ENCODE measurements around the gene SEMA3B.

The SEMA3B gene

DNA sequence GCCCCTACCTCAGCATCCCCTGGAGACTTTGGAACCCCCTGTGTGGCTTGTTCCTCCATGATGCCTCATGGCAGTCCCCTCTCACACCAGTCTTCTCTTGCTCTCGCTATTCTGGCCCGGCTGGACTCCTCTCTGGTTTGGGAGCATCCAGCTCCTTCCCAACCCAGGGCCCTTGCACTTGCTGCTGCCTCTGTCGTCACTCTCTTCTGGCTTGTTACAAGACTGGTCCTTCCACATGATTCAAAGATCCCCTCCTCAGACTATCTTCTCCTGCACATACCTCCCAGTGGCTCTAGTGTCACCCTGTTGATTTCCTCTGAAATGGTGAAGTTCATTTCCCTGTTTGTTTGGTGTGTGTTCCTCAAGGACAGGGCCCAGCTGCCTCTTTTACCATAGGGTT is 39.5 kb upstream of the SEMA3B start:
- Histone ChIP-seq H3K4me3 (ENCODE audit: low read length) (no peak overlapping the region), H3K9ac (ENCODE audit: low read length) (no peak overlapping the region), H2AFZ (ENCODE audit: low read length) (no peak overlapping the region), H3K9me2 (replicated peaks; ENCODE audit: insufficient read depth, low read length) (no peaks in the 10 kb centered on the region), H3K4me2 (ENCODE audit: low read depth, low read length) (no peak overlapping the region), H3K4me1 (ENCODE audit: low read length) (peaks cover 8% of the 10 kb centered on the region), H3K27ac (ENCODE audit: low read length) (no peak overlapping the region), H3K79me2 (ENCODE audit: low read length) (0 out of 2 replicates have a peak, but pooled peaks cover 9% of the 10 kb centered on the region), H3K36me3 (replicated peaks; ENCODE audit: insufficient read depth, low read length) (no peaks in the 10 kb centered on the region), H3F3A (ENCODE audit: insufficient read depth, low read length) (peaks cover 5% of the 10 kb centered on the region; the same call in 1 of the 2 replicates), H4K20me1 (ENCODE audit: insufficient read depth, low read length) (no peaks in the 10 kb centered on the region), H3K27me3 (replicated peaks; ENCODE audit: insufficient read depth, low read length) (peaks cover 10% of the 10 kb centered on the region), H3K9me3 (replicated peaks; ENCODE audit: insufficient read depth, low read length) (no peaks in the 10 kb centered on the region)
- DNase-seq, result no peak
- TF ChIP-seq EZH2phosphoT487 (IDR thresholded peaks at IDR 0.05; ENCODE audit: low read length) (no peak), CTCF (IDR thresholded peaks at IDR 0.05; ENCODE audit: low read length) (no peak), EZH2 (optimal IDR thresholded peaks at IDR 0.05; ENCODE audit: low read depth, low read length) (no peak)

GRCh38 chr3:50230104-50230793 is 38.7 kb upstream of the SEMA3B start:
- Histone ChIP-seq H3K4me1 (ENCODE audit: low read length) (peaks cover 8% of the 10 kb centered on the region), H3K9ac (ENCODE audit: low read length) (no peak overlapping the region), H4K20me1 (ENCODE audit: insufficient read depth, low read length) (no peaks in the 10 kb centered on the region), H3K4me2 (ENCODE audit: low read depth, low read length) (no peak overlapping the region), H3K27me3 (replicated peaks; ENCODE audit: insufficient read depth, low read length) (peaks cover 4% of the 10 kb centered on the region; the same call in 1 of the 2 replicates), H3F3A (ENCODE audit: insufficient read depth, low read length) (peaks cover 5% of the 10 kb centered on the region; the same call in 1 of the 2 replicates), H3K9me2 (replicated peaks; ENCODE audit: insufficient read depth, low read length) (no peaks in the 10 kb centered on the region), H3K27ac (ENCODE audit: low read length) (no peak overlapping the region), H3K36me3 (replicated peaks; ENCODE audit: insufficient read depth, low read length) (no peaks in the 10 kb centered on the region), H3K9me3 (replicated peaks; ENCODE audit: insufficient read depth, low read length) (no peaks in the 10 kb centered on the region), H2AFZ (ENCODE audit: low read length) (no peak overlapping the region), H3K4me3 (ENCODE audit: low read length) (no peak overlapping the region), H3K79me2 (ENCODE audit: low read length) (0 out of 2 replicates have a peak, but pooled peaks cover 9% of the 10 kb centered on the region)
- no peak for DNase-seq
- TF ChIP-seq EZH2 (optimal IDR thresholded peaks at IDR 0.05; ENCODE audit: low read depth, low read length) (no peak), EZH2phosphoT487 (IDR thresholded peaks at IDR 0.05; ENCODE audit: low read length) (no peak), CTCF (IDR thresholded peaks at IDR 0.05; ENCODE audit: low read length) (no peak)

GRCh38 chr3:50230794-50231125 is 38.2 kb upstream of the SEMA3B start:
- H3K9ac ChIP-seq (ENCODE audit: low read length), result no peak overlapping the region
- H3K27me3 ChIP-seq (replicated peaks; ENCODE audit: insufficient read depth, low read length), result no peaks in the 10 kb centered on the region
- H3K9me3 ChIP-seq (replicated peaks; ENCODE audit: insufficient read depth, low read length), result no peaks in the 10 kb centered on the region
- H3K9me2 ChIP-seq (replicated peaks; ENCODE audit: insufficient read depth, low read length), result no peaks in the 10 kb centered on the region
- H3K4me1 ChIP-seq (ENCODE audit: low read length), result peaks cover 8% of the 10 kb centered on the region
- TF ChIP-seq CTCF (IDR thresholded peaks at IDR 0.05; ENCODE audit: low read length) (no peak), EZH2 (optimal IDR thresholded peaks at IDR 0.05; ENCODE audit: low read depth, low read length) (no peak), EZH2phosphoT487 (IDR thresholded peaks at IDR 0.05; ENCODE audit: low read length) (no peak)
- H3K36me3 ChIP-seq (replicated peaks; ENCODE audit: insufficient read depth, low read length), result no peaks in the 10 kb centered on the region
- peaks cover 5% of the 10 kb centered on the region; the same call in 1 of the 2 replicates for H3F3A ChIP-seq (ENCODE audit: insufficient read depth, low read length)
- no peaks in the 10 kb centered on the region for H4K20me1 ChIP-seq (ENCODE audit: insufficient read depth, low read length)
- no peak overlapping the region for H3K27ac ChIP-seq (ENCODE audit: low read length)
- H3K4me2 ChIP-seq (ENCODE audit: low read depth, low read length), result no peak overlapping the region
- 0 out of 2 replicates have a peak, but pooled peaks cover 9% of the 10 kb centered on the region for H3K79me2 ChIP-seq (ENCODE audit: low read length)
- no peak for DNase-seq
- no peak overlapping the region for H3K4me3 ChIP-seq (ENCODE audit: low read length)
- H2AFZ ChIP-seq (ENCODE audit: low read length), result no peak overlapping the region
